ENCODE results near the gene VAC14. TPM values are rescaled to one million over a fixed set of nuclear protein-coding genes. Genes with fewer than 3 reads are reported as not detected.

The VAC14 gene
- total and polyA plus RNA-seq, 2 of the 8 experiments (the other 6 are each of a cell fraction or from before 2014, with no cell fraction given), result 56.0 to 108 TPM

DNA sequence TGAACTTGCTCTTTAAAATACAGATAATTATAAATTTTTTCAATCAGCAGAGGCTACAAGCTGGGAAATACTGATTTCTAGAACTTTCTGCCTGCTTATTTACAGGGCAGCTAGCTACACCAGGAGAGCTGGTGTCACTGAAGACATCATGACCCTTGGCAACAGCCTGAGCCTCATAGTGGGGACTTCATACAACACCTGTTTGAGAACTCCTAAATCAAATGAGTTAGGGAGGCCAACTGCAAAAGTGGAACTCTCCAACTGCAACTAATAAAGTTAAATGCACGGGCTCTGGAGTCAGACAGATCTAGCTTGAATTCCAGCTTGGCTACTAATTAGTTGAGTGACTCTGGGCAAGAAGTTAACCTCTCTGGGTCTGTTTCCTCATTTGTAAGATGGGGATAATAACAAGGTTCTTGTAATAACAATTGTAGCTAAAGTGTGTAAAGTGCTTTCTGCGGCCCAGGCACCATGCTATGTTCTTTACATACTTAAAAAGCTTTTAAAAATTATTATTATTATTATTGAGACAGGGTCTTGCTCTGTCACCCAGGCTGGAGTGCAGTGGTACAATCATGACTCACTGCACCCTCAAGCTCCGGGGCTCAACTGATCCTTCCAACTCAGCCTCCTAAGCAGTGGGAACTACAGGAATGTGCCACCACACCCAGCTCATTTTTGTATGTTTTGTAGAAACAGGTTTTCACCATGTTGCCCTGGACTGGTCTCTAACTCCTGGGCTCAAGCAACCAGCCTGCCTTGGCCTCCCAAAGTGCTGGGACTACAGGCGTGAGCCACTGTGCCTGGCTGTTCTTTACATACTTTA lies 33.4 kb downstream of the VAC14 start:
- Histone ChIP-seq H2AK5ac (ENCODE audit: low read depth, low read length) (no peak overlapping the region), H3K9ac (replicated peaks in 1 of 4; ENCODE audit: extremely low read depth in 1 of 4, low read depth in 3 of 4, low read length in 3 of 4) (no peak overlapping the region), H3K27me3 (replicated peaks in 1 of 4; ENCODE audit: control insufficient read depth in 3 of 4, extremely low read depth in 1 of 4, insufficient read depth in 3 of 4, low read length in 3 of 4) (no peaks in the 10 kb centered on the region), H4K20me1 (replicated peaks in 1 of 2; ENCODE audit: control insufficient read depth in 1 of 2, insufficient read depth in 2 of 2, low read length in 2 of 2) (peaks cover 0 to 6% of the 10 kb centered on the region in 2 experiments), H3K4me2 (ENCODE audit: insufficient read depth in 1 of 2, low read depth in 2 of 2, low read length in 2 of 2) (no peak overlapping the region), H3K14ac (ENCODE audit: insufficient read length) (no peak overlapping the region), H3K4me3 (ENCODE audit: extremely low read depth in 1 of 4, insufficient read depth in 2 of 4, low read depth in 3 of 4, low read length in 4 of 4) (no peak overlapping the region), H2BK15ac (ENCODE audit: low read length) (no peak overlapping the region), H3K79me2 (ENCODE audit: control insufficient read depth in 1 of 2, insufficient read depth in 2 of 2, low read length in 2 of 2) (no peaks in the 10 kb centered on the region), H4K8ac (ENCODE audit: extremely low read depth, insufficient read depth, low read length) (no peak overlapping the region), H3K36me3 (ENCODE audit: control insufficient read depth in 2 of 4, insufficient read depth in 4 of 4, low read length in 3 of 4) (peaks cover 0 to 4% (median 2%) of the 10 kb centered on the region in 4 experiments; a peak in 4 of 8 replicates), H3K23me2 (ENCODE audit: low read depth, low read length) (no peaks in the 10 kb centered on the region), H4K91ac (replicated peaks; ENCODE audit: insufficient read length, low read length) (no peak overlapping the region), H3K4ac (replicated peaks; ENCODE audit: insufficient read length, low read depth, low read length) (no peak overlapping the region), H3K79me1 (ENCODE audit: low read depth, low read length) (no peaks in the 10 kb centered on the region; the same call in 1 of the 2 replicates), H3K56ac (replicated peaks; ENCODE audit: insufficient read length, low read depth, low read length) (no peak overlapping the region), H2AFZ (ENCODE audit: low read length) (no peak overlapping the region), H3K9me3 (ENCODE audit: insufficient read depth in 2 of 2, low read depth in 1 of 2, low read length in 1 of 2) (no peaks in the 10 kb centered on the region), H3K27ac (ENCODE audit: low read depth, low read length) (no peak overlapping the region), H4K5ac (ENCODE audit: insufficient read length, low read depth, low read length) (no peak overlapping the region), H2BK120ac (replicated peaks; ENCODE audit: low read depth, low read length) (no peak overlapping the region), H3K4me1 (replicated peaks in 1 of 4; ENCODE audit: control insufficient read depth in 3 of 4, insufficient read depth in 4 of 4, low read length in 3 of 4) (no peaks in the 10 kb centered on the region), H3K18ac (ENCODE audit: extremely low read depth, low read length) (no peak overlapping the region), H2BK12ac (ENCODE audit: low read depth, low read length) (no peak overlapping the region), H2BK20ac (ENCODE audit: low read length) (no peak overlapping the region), H2BK5ac (ENCODE audit: low read depth, low read length) (no peak overlapping the region), H3K23ac (ENCODE audit: insufficient read length) (no peak overlapping the region)
- 84% methylated on average over 4 of the region's 4 CpGs; no CpG with 5 or more reads in 1 of the 2 experiments for WGBS, 2 experiments (ENCODE audit: extremely low coverage in 1 of 2, insufficient coverage in 1 of 2, insufficient read length in 1 of 2, insufficient replicate concordance in 2 of 2, low coverage in 1 of 2, low lambda C conversion rate in 2 of 2, missing lambda C conversion rate in 1 of 2)
- DNase-seq (ENCODE audit: low read depth in 1 of 2, low spot score in 2 of 2) (no peak), FAIRE-seq (no peak)
- CTCF ChIA-PET (ENCODE audit: partially characterized antibody), result interaction anchor here (0.9 to 5.2 kb wide), 7 partner anchors 9 to 619 kb away, joined by 3 to 35 read pairs (median 4); no protein-coding TSS in a partner anchor
- POLR2A ChIA-PET (ENCODE audit: partially characterized antibody), result interaction anchor here (0.8 to 2.3 kb wide), 3 partner anchors 14 to 88 kb away, joined by 3 to 5 read pairs (median 3); no protein-coding TSS in a partner anchor
- TF ChIP-seq ASH2L (IDR thresholded peaks at IDR 0.05; ENCODE audit: low read length) (no peak), SUZ12 (IDR thresholded peaks at IDR 0.05; ENCODE audit: low read length) (no peak), GTF2F1 (IDR thresholded peaks at IDR 0.05; ENCODE audit: borderline replicate concordance, low read depth, low read length) (no peak), YY1 (IDR thresholded peaks at IDR 0.05; ENCODE audit: low read depth, low read length) (no peak), ZNF274 (IDR thresholded peaks at IDR 0.05; ENCODE audit: borderline replicate concordance, extremely low read depth, low read length) (no peak), EP300 (IDR thresholded peaks at IDR 0.05; ENCODE audit: borderline replicate concordance in 1 of 2, low read depth in 2 of 2, low read length in 2 of 2) (no peak), JUND (IDR thresholded peaks at IDR 0.05; ENCODE audit: low read length) (no peak), CBX5 (IDR thresholded peaks at IDR 0.05; ENCODE audit: low read depth, low read length) (no peak), POLR2A (IDR thresholded peaks at IDR 0.05; ENCODE audit: control extremely low read depth in 1 of 2, low read depth in 2 of 2, low read length in 2 of 2) (no peak)
- TF ChIP-seq, protein P1, sequence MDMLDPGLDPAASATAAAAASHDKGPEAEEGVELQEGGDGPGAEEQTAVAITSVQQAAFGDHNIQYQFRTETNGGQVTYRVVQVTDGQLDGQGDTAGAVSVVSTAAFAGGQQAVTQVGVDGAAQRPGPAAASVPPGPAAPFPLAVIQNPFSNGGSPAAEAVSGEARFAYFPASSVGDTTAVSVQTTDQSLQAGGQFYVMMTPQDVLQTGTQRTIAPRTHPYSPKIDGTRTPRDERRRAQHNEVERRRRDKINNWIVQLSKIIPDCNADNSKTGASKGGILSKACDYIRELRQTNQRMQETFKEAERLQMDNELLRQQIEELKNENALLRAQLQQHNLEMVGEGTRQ (IDR thresholded peaks at IDR 0.05; ENCODE audit: low read length), result no peak
- TF ChIP-seq, protein P2, sequence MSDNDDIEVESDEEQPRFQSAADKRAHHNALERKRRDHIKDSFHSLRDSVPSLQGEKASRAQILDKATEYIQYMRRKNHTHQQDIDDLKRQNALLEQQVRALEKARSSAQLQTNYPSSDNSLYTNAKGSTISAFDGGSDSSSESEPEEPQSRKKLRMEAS (IDR thresholded peaks at IDR 0.05), result no peak
